Progenitor cell of endocrine pancreas (in vitro differentiated cells): Measurements from ENCODE around the gene RAP1GAP2. TPM values are rescaled to one million over a fixed set of nuclear protein-coding genes. Genes with fewer than 3 reads are reported as not detected.

Experiments
- DNase-seq: peaks from one replicate; pipeline ENCODE4 v3.0.0; 2021; ENCODE audit warnings: low spot score; ENCODE audit not compliant: unreplicated experiment
- H3K27ac Mint-ChIP-seq: 2 replicates; pipeline ENCODE4 v1.8.0; 2021; ENCODE audit warnings: mild to moderate bottlenecking, moderate library complexity, mixed read lengths
- H3K27me3 Mint-ChIP-seq: 2 replicates; pipeline ENCODE4 v1.8.0; 2021; ENCODE audit warnings: mixed read lengths
- H3K36me3 Mint-ChIP-seq: 2 replicates; pipeline ENCODE4 v1.8.0; 2022; ENCODE audit warnings: mixed read lengths; ENCODE audit not compliant: insufficient read depth
- H3K4me1 Mint-ChIP-seq: 2 replicates; pipeline ENCODE4 v1.8.0; 2021; ENCODE audit warnings: low read depth, mixed read lengths
- H3K4me3 Mint-ChIP-seq: 2 replicates; pipeline ENCODE4 v1.8.0; 2021; ENCODE audit warnings: low read depth, mild to moderate bottlenecking, moderate library complexity, mixed read lengths
- H3K9me3 Mint-ChIP-seq: 2 replicates; pipeline ENCODE4 v1.8.0; 2021; ENCODE audit warnings: low read depth, mixed read lengths
- CTCF ChIP-seq: fragments of 200-600 bp; sonication (generic); IDR thresholded peaks from one replicate; pipeline ENCODE4 v1.5.0; 2021; ENCODE audit warnings: antibody characterized with exemption, mild to moderate bottlenecking; ENCODE audit not compliant: unreplicated experiment
- total RNA-seq: library from RNA; stranded (reverse); gene quantifications from 2 replicates; pipeline ENCODE4 v1.2.1, GENCODE V29; 2021

RAP1GAP2 gene
- total RNA-seq, 1 donor from 2014 or later, result 116 TPM

GRCh38 chr17:2789700-2790099 is 6.5 kb upstream of the RAP1GAP2 start:
- Mint-ChIP-seq H3K4me3 (no peak overlapping the region), H3K27ac (no peak overlapping the region), H3K9me3 (no peaks in the 10 kb centered on the region), H3K36me3 (no peaks in the 10 kb centered on the region), H3K4me1 (peaks cover 6% of the 10 kb centered on the region), H3K27me3 (no peaks in the 10 kb centered on the region)
- TF ChIP-seq CTCF, result no peak
- DNase-seq, result no peak

GRCh38 chr17:2792366-2793169 is 3.7 kb upstream of the RAP1GAP2 start:
- no peaks in the 10 kb centered on the region for H3K9me3 Mint-ChIP-seq
- no peaks in the 10 kb centered on the region for H3K4me1 Mint-ChIP-seq
- H3K4me3 Mint-ChIP-seq, result no peak overlapping the region
- no peak for DNase-seq
- no peaks in the 10 kb centered on the region for H3K36me3 Mint-ChIP-seq
- H3K27ac Mint-ChIP-seq, result no peak overlapping the region
- TF ChIP-seq CTCF, result no peak
- H3K27me3 Mint-ChIP-seq, result peaks cover 4% of the 10 kb centered on the region

GRCh38 chr17:2794111-2794803 is 2.0 kb upstream of the RAP1GAP2 start:
- Mint-ChIP-seq H3K4me1 (no peaks in the 10 kb centered on the region), H3K27ac (no peak overlapping the region), H3K9me3 (no peaks in the 10 kb centered on the region), H3K36me3 (no peaks in the 10 kb centered on the region), H3K27me3 (peaks cover 9% of the 10 kb centered on the region), H3K4me3 (no peak overlapping the region)
- TF ChIP-seq CTCF, result no peak
- DNase-seq, result no peak

GRCh38 chr17:2795441-2796163 is 636 bp upstream of the RAP1GAP2 start:
- TF ChIP-seq CTCF, result no peak
- Mint-ChIP-seq H3K27ac (no peak overlapping the region), H3K4me3 (no peak overlapping the region), H3K4me1 (no peaks in the 10 kb centered on the region), H3K36me3 (no peaks in the 10 kb centered on the region), H3K9me3 (no peaks in the 10 kb centered on the region), H3K27me3 (peaks cover 12% of the 10 kb centered on the region)
- no peak for DNase-seq

- peaks cover 12% of the 10 kb centered on the region for H3K27me3 Mint-ChIP-seq
- no peaks in the 10 kb centered on the region for H3K9me3 Mint-ChIP-seq
- TF ChIP-seq CTCF, result no peak
- DNase-seq, result no peak
- no peaks in the 10 kb centered on the region for H3K4me1 Mint-ChIP-seq
- no peak overlapping the region for H3K4me3 Mint-ChIP-seq
- H3K27ac Mint-ChIP-seq, result no peak overlapping the region
- no peaks in the 10 kb centered on the region for H3K36me3 Mint-ChIP-seq
These were observed 988 bp downstream of the RAP1GAP2 start for GRCh38 chr17:2797226-2797625.
